A549 (cell line): ENCODE results near the gene TRIO. TPM values are rescaled to one million over a fixed set of nuclear protein-coding genes. Genes with fewer than 3 reads are reported as not detected.

ENCODE experiments used
- ATAC-seq, 2 experiments: fragments of 200-7000 bp in 1 of 2; fragments of >200 bp in 1 of 2; cut with Nextera tagmentation in 1 of 2; cut with Tn5 transposase in 1 of 2; 3 replicates each; pipeline versions ENCODE4 v1.8.0 to v1.9.1; 2018 to 2020; ENCODE audit warnings: mild to moderate bottlenecking in 1 of 2, moderate library complexity in 1 of 2
- CTCF ChIA-PET: fragments of 300-600 bp; sonication (Branson Sonifier 250); formaldehyde crosslinking; extraction: SDS; loops from one replicate; lab custom pipeline; 2021; ENCODE audit warnings: antibody characterized with exemption, inconsistent platforms; lab: Yijun Ruan, JAX
- POLR2A ChIA-PET: fragments of 350-600 bp; formaldehyde crosslinking; extraction: SDS; loops from one replicate; lab custom pipeline; 2021; ENCODE audit warnings: antibody characterized with exemption, inconsistent platforms; lab: Yijun Ruan, JAX
- DNase-seq, 2 experiments: peaks; one replicate each; pipeline versions ENCODE4 v3.0.0 to v3.0.0-alpha.2; 2011 to 2016; ENCODE audit warnings: low read depth in 1 of 2, low spot score in 1 of 2
- FAIRE-seq: peaks from 2 replicates; lab custom pipeline; 2011; peaks lifted over from hg19 to GRCh38; lab: Jason Lieb, UNC
- H3K27ac ChIP-seq, 2 experiments: fragments of >200 bp; sonication (Bioruptor Twin); formaldehyde crosslinking; 3 replicates each; pipeline ENCODE4 v1.5.1; 2016 to 2017
- H3K4me1 ChIP-seq: fragments of >200 bp; sonication (Bioruptor Twin); formaldehyde crosslinking; 3 replicates; pipeline ENCODE4 v1.6.1; 2016
- H3K4me2 ChIP-seq: fragments of >200 bp; sonication (Bioruptor Twin); formaldehyde crosslinking; 3 replicates; pipeline ENCODE4 v1.6.1; 2016
- H3K4me3 ChIP-seq: fragments of >200 bp; sonication (Bioruptor Twin); formaldehyde crosslinking; 3 replicates; pipeline ENCODE4 v1.5.1; 2016
- H3K9me3 ChIP-seq: fragments of >200 bp; sonication (Bioruptor Twin); formaldehyde crosslinking; 3 replicates; pipeline ENCODE4 v1.6.1; 2016
- ATOH8 ChIP-seq: fragments of 250-450 bp; sonication (Bioruptor Pico); IDR thresholded peaks from 2 replicates; pipeline ENCODE4 v1.5.0; 2020; ENCODE audit warnings: low read depth, mild to moderate bottlenecking, moderate library complexity
- CEBPB ChIP-seq, 2 experiments: fragments of >200 bp in 1 of 2; sonication (Bioruptor Twin) in 1 of 2; formaldehyde crosslinking in 1 of 2; IDR thresholded peaks; 2 replicates each; pipeline ENCODE4 v1.6.1; 2012 to 2016
- CHD2 ChIP-seq: fragments of 150-350 bp; IDR thresholded peaks from 2 replicates; pipeline ENCODE4 v1.6.1; 2014; ENCODE audit warnings: low read length; ENCODE audit not compliant: partially characterized antibody
- FOSB ChIP-seq: fragments of 250-450 bp; sonication (Bioruptor Pico); IDR thresholded peaks from 2 replicates; pipeline ENCODE4 v1.5.0; 2020; ENCODE audit warnings: mild to moderate bottlenecking, moderate library complexity
- FOSL2 ChIP-seq, 2 experiments: fragments of 450-650 bp in 1 of 2; fragments of >200 bp in 1 of 2; sonication (Bioruptor Twin) in 1 of 2; formaldehyde crosslinking; IDR thresholded peaks; 2 replicates each; pipeline versions ENCODE4 v1.5.0 to v1.6.1; 2016 to 2020; ENCODE audit warnings: mild to moderate bottlenecking in 1 of 2, moderate library complexity in 1 of 2
- GATA3 ChIP-seq: IDR thresholded peaks from 2 replicates; pipeline ENCODE4 v1.6.1; 2012; ENCODE audit warnings: borderline replicate concordance
- HEYL ChIP-seq: fragments of 250-450 bp; sonication (Bioruptor Pico); IDR thresholded peaks from 2 replicates; pipeline ENCODE4 v1.8.0; 2021; ENCODE audit warnings: mild to moderate bottlenecking, moderate library complexity
- HOXA7 ChIP-seq: fragments of 250-450 bp; sonication (Bioruptor Pico); IDR thresholded peaks from 2 replicates; pipeline ENCODE4 v1.5.0; 2020; ENCODE audit warnings: mild to moderate bottlenecking, moderate library complexity
- HOXB13 ChIP-seq: fragments of 250-450 bp; sonication (Bioruptor Pico); IDR thresholded peaks from 2 replicates; pipeline ENCODE4 v1.5.0; 2020; ENCODE audit warnings: low read depth, mild to moderate bottlenecking, moderate library complexity
- HOXB5 ChIP-seq: fragments of 250-450 bp; sonication (Bioruptor Pico); IDR thresholded peaks from 2 replicates; pipeline ENCODE4 v1.5.0; 2020; ENCODE audit warnings: mild to moderate bottlenecking, moderate library complexity
- JUNB ChIP-seq: fragments of >200 bp; sonication (Bioruptor Twin); formaldehyde crosslinking; IDR thresholded peaks from 2 replicates; pipeline ENCODE4 v1.6.1; 2016
- MAFK ChIP-seq: fragments of 450-650 bp; IDR thresholded peaks from 2 replicates; pipeline ENCODE4 v1.6.1; 2014; ENCODE audit not compliant: partially characterized antibody
- POLR2AphosphoS2 ChIP-seq: conservative IDR thresholded peaks from 2 replicates; pipeline ENCODE4 v1.6.1; 2012; ENCODE audit warnings: low read length, improper control_type of control experiment, inconsistent platforms
- RAD21 ChIP-seq, 2 experiments: fragments of >200 bp in 1 of 2; sonication (Bioruptor Twin) in 1 of 2; formaldehyde crosslinking in 1 of 2; IDR thresholded peaks in 1 of 2; conservative IDR thresholded peaks in 1 of 2; 2 replicates in 1 of 2; 3 replicates in 1 of 2; pipeline ENCODE4 v1.6.1; 2012 to 2018; ENCODE audit warnings: inconsistent platforms in 1 of 2
- RARB ChIP-seq: fragments of 250-450 bp; sonication (Bioruptor Pico); IDR thresholded peaks from 2 replicates; pipeline ENCODE4 v1.8.0; 2021; ENCODE audit warnings: mild to moderate bottlenecking, moderate library complexity
- RCOR1 ChIP-seq: fragments of 150-350 bp; IDR thresholded peaks from 2 replicates; pipeline ENCODE4 v1.6.1; 2014; ENCODE audit warnings: antibody characterized with exemption, low read length, low read depth
- REST ChIP-seq: fragments of 200-600 bp; sonication (generic); IDR thresholded peaks from 2 replicates; pipeline ENCODE4 v1.6.1; 2016; ENCODE audit warnings: antibody characterized with exemption, mild to moderate bottlenecking, moderate library complexity
- RNF2 ChIP-seq: fragments of 200-600 bp; sonication (generic); IDR thresholded peaks from 2 replicates; pipeline ENCODE4 v1.6.1; 2016; ENCODE audit warnings: low read depth, mild to moderate bottlenecking, antibody characterized with exemption, moderate library complexity, borderline replicate concordance
- SREBF2 ChIP-seq: fragments of 450-650 bp; IDR thresholded peaks from 2 replicates; pipeline ENCODE4 v1.6.1; 2014; ENCODE audit warnings: mild to moderate bottlenecking, moderate library complexity
- TFCP2L1 ChIP-seq: fragments of 250-450 bp; sonication (Bioruptor Pico); IDR thresholded peaks from 2 replicates; pipeline ENCODE4 v1.5.0; 2021; ENCODE audit warnings: mild to moderate bottlenecking
- TP53 ChIP-seq: fragments of 250-450 bp; sonication (Bioruptor Pico); IDR thresholded peaks from 2 replicates; pipeline ENCODE4 v1.5.0; 2021; ENCODE audit warnings: mild to moderate bottlenecking, moderate library complexity
- USF2 ChIP-seq: fragments of 450-650 bp; IDR thresholded peaks from 2 replicates; pipeline ENCODE4 v1.6.1; 2014; ENCODE audit warnings: antibody characterized with exemption
- ZC3H11A ChIP-seq: fragments of 450-650 bp; IDR thresholded peaks from 2 replicates; pipeline ENCODE4 v1.6.1; 2014; ENCODE audit warnings: antibody characterized with exemption, mild to moderate bottlenecking
- ZFP36 ChIP-seq: fragments of 450-650 bp; IDR thresholded peaks from 2 replicates; pipeline ENCODE4 v1.6.1; 2014; ENCODE audit warnings: borderline replicate concordance; ENCODE audit not compliant: partially characterized antibody
- WGBS: methylation state at CpG from one replicate; pipeline ENCODE4 v1.1.6; 2017; ENCODE audit errors: missing lambda C conversion rate; 5-methylcytosine and 5-hydroxymethylcytosine counted together
- polyA plus RNA-seq, 4 experiments: library from polyadenylated mRNA; depleted of rRNA in 3 of 4; stranded (reverse); fragments of >200 nt; fragmentation: RNase III in 1 of 4; extraction: RNeasy Plus Mini Kit Qiagen cat#74134 plus additional on column Dnase treatment in 1 of 4; gene quantifications; 2 replicates in 3 of 4; 3 replicates in 1 of 4; pipeline ENCODE4 v1.2.3, GENCODE V29; 2011 to 2017
- TF ChIP-seq, protein P1 (sequence below): fragments of >200 bp; sonication (Bioruptor Twin); formaldehyde crosslinking; IDR thresholded peaks from 3 replicates; pipeline ENCODE4 v1.6.1; 2016
- TF ChIP-seq, protein P2 (sequence below): IDR thresholded peaks from 2 replicates; pipeline ENCODE4 v1.6.1; 2012

Gene TRIO
- polyA plus RNA-seq, 2 of the 4 experiments (the other 2 are of a cell fraction): 47.5 to 79.0 TPM

DNA sequence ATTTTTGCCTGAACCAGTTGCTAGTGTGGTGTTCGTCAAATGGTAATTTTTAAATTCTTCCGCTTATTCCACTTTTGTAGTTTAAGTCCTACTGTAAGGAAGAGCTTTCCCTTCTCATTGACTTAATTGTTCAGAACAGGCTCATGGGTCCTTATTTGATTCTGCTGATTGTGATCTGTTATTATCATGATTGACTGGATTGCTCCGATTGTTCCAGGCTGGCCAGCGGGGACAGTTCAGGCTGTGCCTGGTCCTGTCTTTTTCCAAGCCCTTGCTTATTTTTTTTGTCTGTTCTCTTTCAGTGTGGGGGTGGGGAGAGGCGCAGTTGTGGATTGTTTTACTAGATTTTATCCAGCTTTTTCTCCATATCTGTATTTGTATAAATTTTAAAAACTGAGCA is 52.4 kb downstream of the TRIO start:
- FAIRE-seq: no peak
- H3K9me3 ChIP-seq: no peaks in the 10 kb centered on the region
- DNase-seq: no peak
- ChIA-PET POLR2A (no interaction called here), CTCF (interaction anchor here (2.0 kb wide), 1 partner anchor 39 kb away, joined by 6 read pairs; no protein-coding TSS in a partner anchor)
- TF ChIP-seq GATA3: no peak
- TF ChIP-seq RNF2: no peak
- TF ChIP-seq USF2: no peak
- no peak for TF ChIP-seq FOSL2 (IDR thresholded peaks at IDR 0.05)
- no peak for TF ChIP-seq FOSL2 (CRISPR knock-in tag; IDR thresholded peaks at IDR 0.05)
- no peak for TF ChIP-seq HOXA7 (CRISPR knock-in tag)
- TF ChIP-seq HEYL (CRISPR knock-in tag): no peak
- TF ChIP-seq, protein P1, sequence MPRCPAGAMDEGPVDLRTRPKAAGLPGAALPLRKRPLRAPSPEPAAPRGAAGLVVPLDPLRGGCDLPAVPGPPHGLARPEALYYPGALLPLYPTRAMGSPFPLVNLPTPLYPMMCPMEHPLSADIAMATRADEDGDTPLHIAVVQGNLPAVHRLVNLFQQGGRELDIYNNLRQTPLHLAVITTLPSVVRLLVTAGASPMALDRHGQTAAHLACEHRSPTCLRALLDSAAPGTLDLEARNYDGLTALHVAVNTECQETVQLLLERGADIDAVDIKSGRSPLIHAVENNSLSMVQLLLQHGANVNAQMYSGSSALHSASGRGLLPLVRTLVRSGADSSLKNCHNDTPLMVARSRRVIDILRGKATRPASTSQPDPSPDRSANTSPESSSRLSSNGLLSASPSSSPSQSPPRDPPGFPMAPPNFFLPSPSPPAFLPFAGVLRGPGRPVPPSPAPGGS: no peak
- TF ChIP-seq HOXB5: no peak
- no peak for TF ChIP-seq ATOH8 (CRISPR knock-in tag)
- TF ChIP-seq TFCP2L1 (CRISPR knock-in tag): no peak
- TF ChIP-seq CEBPB (IDR thresholded peaks at IDR 0.05): no peak
- TF ChIP-seq TP53: no peak
- no peak for TF ChIP-seq REST
- TF ChIP-seq RCOR1: no peak
- H3K4me3 ChIP-seq: no peak overlapping the region
- H3K27ac ChIP-seq: 0 out of 6 replicates have a peak overlapping the region, but pooled peaks of 1 of the 2 experiments have one; percentile 4
- no peak for ATAC-seq
- 96% methylated on average over 5 of the region's 5 CpGs for WGBS
- H3K4me1 ChIP-seq: peaks cover 91% of the 10 kb centered on the region
- no peak overlapping the region for H3K4me2 ChIP-seq

GRCh38 chr5:14197056-14197455 is 53.9 kb downstream of the TRIO start:
- peaks cover 91% of the 10 kb centered on the region for H3K4me1 ChIP-seq
- no peak for TF ChIP-seq HOXB5
- WGBS: 76% methylated on average over 5 of the region's 5 CpGs
- peak in 1 of 2 experiments; percentile 34; a peak in 3 of 6 replicates for ATAC-seq
- FAIRE-seq: no peak
- POLR2A ChIA-PET: no interaction called here
- CTCF ChIA-PET: interaction anchor here (0.8 to 2.0 kb wide), 3 partner anchors 41 to 193 kb away, joined by 3 to 6 read pairs (median 3); no protein-coding TSS in a partner anchor
- H3K4me3 ChIP-seq: no peak overlapping the region
- H3K4me2 ChIP-seq: peak overlapping the region; percentile 12; the same call in 1 of the 3 replicates
- no peaks in the 10 kb centered on the region for H3K9me3 ChIP-seq
- DNase-seq: no peak
- peak overlapping the region in 1 of 2 experiments; percentile 62; a peak in 2 of 6 replicates for H3K27ac ChIP-seq

- H3K9me3 ChIP-seq: no peaks in the 10 kb centered on the region
- 87% methylated on average over 6 of the region's 6 CpGs for WGBS
- peaks cover 89% of the 10 kb centered on the region for H3K4me1 ChIP-seq
- POLR2A ChIA-PET: no interaction called here
- ATAC-seq: no peak; a peak in 1 of 6 replicates
- no peak for FAIRE-seq
- no peak for DNase-seq
- CTCF ChIA-PET: interaction anchor here (0.5 to 1.1 kb wide), 2 partner anchors 69 to 213 kb away, joined by 3 to 4 read pairs; no protein-coding TSS in a partner anchor
- H3K4me3 ChIP-seq: no peak overlapping the region
- H3K4me2 ChIP-seq: no peak overlapping the region
- peak overlapping the region in 1 of 2 experiments; percentile 34; a peak in 3 of 6 replicates for H3K27ac ChIP-seq
- TF ChIP-seq ZFP36 (no peak), FOSB (CRISPR knock-in tag) (no peak), CHD2 (no peak), HOXB13 (CRISPR knock-in tag) (no peak), ZC3H11A (no peak), JUNB (no peak), RARB (CRISPR knock-in tag) (no peak), RAD21 (conservative IDR thresholded peaks at IDR 0.05 in 1 of 2, IDR thresholded peaks at IDR 0.05 in 1 of 2) (no peak), MAFK (no peak), SREBF2 (no peak), POLR2AphosphoS2 (no peak)
- TF ChIP-seq, protein P1: no peak
- TF ChIP-seq, protein P2, sequence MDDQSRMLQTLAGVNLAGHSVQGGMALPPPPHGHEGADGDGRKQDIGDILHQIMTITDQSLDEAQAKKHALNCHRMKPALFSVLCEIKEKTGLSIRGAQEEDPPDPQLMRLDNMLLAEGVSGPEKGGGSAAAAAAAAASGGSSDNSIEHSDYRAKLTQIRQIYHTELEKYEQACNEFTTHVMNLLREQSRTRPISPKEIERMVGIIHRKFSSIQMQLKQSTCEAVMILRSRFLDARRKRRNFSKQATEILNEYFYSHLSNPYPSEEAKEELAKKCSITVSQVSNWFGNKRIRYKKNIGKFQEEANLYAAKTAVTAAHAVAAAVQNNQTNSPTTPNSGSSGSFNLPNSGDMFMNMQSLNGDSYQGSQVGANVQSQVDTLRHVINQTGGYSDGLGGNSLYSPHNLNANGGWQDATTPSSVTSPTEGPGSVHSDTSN: no peak
These were observed 56.8 kb downstream of the TRIO start for GRCh38 chr5:14199902-14200301.
